NCI-H2196 treated with DMSO at 0.1 percent for 48 hours (cell line): Measurements from ENCODE around the gene WDR91.
"Not testable (repeated sequence)": the region's sequence is repeated elsewhere in the genome, so short reads cannot be mapped to it uniquely, and the experiment has no call there.

ENCODE experiments used
- DNase-seq: peaks from one replicate; lab custom pipeline; 2025; ENCODE audit not compliant: unreplicated experiment; lab: John Stamatoyannopoulos, UW

WDR91 gene

DNA sequence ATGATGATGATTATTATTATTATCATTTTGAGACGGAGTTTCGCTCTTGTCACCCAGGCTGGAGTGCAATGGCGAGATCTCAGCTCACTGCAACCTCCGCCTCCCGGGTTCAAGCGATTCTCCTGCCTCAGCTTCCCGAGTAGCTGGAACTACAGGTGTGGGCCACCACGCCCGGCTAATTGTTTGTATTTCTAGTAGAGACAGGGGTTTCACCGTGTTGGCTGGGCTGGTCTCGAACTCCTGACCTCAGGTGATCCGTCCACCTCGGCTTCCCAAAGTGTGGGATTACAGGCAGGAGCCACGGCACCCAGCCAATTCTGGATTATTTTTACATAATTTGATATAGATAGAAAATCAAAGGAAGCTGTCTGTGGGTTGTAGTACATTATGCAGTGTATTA is 22.8 kb upstream of the WDR91 start:
- not testable (repeated sequence) for DNase-seq

DNA sequence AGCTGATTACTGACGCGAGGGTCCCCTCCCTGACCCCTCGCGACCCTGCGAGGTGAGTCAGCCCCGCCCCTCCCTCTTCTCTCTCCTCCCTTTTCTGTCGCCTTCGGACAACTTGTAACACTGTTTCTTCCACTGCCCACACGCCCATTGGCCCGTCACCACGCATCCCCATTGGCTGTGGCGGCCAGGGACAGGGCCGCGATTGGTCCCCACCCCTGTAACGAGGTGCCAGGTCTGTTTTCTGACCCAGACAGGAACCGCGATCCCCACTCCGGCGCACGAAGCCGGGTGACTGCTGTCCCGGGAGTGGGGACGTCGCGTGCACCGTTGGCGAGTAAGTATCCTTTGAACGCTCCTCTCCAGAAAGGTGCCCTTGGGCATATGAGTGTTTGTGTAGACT is 22.2 kb upstream of the WDR91 start, which contains the start of gene STRA8:
Gene STRA8 (plus strand): TSS at position 269 of the 400 bp plus-strand sequence. CDS start 6,687 bp downstream, outside the sequence.
- no peak for DNase-seq

DNA sequence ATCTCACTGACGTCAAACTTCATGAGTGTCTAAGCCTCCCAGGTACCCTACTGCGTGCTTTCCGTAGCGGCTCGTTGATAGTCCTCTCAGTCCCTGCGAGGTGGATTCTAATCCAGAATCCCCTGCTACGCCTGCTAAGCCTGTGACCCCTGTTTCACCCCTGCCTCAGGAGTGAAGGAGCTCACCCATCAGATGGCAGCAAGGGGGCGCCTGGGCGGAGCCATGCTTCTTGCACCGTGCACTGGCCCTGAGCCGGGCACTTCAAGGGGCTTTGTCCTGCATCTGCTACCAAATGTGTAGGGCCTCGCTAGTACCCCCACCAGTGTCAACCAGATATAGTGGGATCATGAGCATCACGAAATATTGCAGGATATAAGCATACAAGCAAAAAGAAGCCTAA is 21.4 kb upstream of the WDR91 start:
- DNase-seq: no peak

DNA sequence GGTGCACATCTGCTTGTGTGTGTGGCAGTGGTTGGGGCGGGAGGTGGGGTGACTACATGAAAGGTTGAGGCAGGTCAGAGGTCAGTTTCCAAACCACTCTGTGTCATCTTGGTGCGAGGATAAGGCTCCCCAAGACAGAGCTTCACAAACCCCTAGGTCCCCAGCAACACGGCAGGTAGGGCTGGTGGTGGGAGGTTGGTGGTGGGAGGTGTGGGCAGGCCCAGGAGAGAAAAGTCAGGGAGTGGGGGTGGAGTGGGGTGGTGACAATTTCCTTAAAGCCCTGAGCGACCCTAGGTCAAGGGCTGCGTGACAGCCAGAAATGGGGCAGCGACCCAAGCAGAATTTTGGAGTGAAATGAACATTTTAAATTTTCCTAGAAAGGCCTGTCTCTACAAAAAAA is 20.8 kb upstream of the WDR91 start:
- DNase-seq: no peak

DNA sequence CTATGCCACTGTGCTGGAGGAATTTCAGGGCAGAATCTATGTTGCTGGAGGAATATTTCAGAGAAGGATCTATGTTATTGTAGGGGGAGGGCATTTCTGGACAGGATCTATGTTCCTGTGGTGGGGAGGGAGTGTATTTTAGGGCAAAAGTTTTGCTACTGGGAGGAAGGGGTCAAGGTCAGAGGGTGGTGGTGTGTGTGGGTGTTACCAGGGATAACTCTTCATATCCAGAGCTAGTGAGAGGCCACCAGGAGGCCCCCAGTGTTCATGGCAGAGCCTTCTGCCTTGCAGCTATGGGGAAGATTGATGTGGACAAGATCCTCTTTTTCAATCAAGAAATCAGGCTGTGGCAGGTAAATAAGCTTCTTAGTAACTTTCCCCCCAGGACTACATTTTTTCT is 20.4 kb upstream of the WDR91 start:
- no peak for DNase-seq

DNA sequence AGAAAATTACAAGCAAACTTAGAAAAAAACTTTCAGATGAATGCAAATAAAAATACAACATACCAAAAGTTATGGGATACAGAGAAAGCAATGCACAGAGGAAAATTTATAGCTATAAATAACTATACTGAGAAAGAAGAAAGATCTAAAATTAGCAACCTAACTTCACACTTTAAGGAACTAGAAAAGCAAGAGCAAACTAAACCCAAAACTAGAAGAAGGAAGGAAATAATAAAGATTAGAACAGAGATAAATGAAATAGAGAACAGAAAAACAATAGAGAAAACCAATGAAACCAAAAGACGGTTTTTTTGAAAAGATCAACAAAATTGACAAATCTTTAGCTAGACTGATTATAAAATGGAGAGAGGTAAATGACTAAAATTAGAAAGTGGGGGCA is 12.7 kb upstream of the WDR91 start:
- no peak for DNase-seq

DNA sequence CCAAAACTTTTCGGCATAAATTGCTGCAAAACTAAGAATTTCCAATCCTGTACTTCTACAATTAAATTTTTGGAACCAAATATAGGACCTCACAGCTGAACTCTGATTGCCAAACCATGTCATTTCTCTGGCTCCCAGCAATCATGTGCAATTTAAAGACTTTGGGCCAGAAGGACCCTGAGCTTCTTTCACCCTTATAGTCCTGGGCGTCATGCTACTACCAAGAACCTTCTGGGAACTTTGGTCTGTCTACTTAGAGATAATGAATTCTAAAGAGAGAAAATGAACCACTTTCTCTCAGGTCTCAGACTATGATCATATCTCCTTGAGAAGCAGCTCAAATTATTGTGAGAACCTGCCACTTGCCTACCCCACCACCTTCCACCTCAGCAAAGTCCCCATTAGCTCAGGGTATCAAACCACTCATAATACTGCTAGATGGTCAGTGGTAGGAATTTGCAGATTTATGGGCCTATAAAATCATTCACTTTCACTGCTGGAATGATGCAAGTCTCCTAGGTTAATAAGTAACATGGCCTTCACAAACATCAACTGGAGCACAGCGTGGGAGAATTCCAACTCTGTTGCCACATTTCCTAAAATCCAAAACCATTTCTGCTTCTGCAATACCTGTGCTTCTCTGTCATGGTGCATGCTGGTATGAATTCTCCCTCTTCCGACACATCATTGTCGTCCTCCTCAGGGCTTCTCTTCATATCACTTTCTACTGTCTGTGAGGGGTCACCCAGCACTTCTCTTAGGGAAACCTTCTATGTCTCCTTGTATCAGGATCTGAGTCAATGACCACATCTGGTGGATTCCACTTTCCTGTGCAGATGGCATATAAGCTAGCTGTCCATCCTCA is 6.6 kb upstream of the WDR91 start:
- DNase-seq: no peak

DNA sequence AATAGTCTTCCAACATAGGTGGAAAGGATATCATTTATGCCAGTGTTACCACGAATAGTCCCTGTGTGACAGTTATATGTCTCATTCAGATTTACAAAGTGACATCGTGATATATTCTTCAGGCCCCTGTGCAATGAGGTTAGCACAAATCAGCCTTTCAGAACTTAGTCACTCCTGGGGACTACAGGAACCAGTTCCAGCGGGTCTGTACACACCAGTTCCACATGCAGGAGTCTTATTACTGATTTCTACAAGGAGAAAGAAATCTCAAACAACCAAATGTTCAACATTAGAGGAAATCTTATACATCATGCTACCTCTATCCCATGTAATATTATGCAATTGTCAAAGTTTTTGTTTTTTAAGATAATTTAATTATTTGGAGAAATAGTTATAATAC is 4.4 kb upstream of the WDR91 start:
- DNase-seq: no peak

DNA sequence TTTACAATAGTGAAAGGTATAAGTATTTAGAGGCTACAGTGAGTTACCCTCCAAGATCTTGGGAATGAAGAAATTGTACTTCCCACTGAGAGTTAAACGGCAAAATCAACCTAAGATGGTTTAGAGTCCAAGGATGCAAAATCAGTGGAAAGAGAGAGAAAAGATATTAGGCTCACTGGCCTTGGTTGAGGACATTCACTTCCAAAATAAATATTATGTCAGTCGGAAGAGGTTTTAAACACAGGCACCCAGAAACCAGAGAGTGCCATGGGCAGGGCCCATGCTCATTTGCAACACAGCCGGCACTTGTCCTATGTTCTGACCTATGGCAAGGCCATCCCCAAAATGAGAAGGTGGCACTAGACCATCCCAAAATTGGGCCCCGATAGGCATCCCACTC is 3.9 kb upstream of the WDR91 start:
- no peak for DNase-seq

DNA sequence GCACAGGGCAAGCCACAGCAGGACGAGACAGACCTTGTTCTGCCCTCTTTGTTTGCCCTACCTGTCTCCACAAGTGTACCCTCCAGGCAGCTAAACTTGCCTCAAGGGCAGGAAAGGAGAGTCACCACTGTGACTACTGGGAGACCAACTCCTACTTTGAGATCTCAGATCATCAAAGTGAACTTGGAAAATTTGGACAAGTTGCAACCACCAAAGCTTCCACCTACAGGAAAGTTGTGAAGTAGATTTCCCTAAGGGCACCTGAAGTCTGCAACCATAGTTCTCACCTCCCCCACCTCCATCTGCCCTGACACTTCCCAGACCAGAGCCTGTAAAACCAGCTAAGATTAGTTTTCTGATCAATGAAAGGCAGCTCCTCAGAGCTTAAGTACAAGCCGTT is 2.5 kb upstream of the WDR91 start:
- DNase-seq: no peak

DNA sequence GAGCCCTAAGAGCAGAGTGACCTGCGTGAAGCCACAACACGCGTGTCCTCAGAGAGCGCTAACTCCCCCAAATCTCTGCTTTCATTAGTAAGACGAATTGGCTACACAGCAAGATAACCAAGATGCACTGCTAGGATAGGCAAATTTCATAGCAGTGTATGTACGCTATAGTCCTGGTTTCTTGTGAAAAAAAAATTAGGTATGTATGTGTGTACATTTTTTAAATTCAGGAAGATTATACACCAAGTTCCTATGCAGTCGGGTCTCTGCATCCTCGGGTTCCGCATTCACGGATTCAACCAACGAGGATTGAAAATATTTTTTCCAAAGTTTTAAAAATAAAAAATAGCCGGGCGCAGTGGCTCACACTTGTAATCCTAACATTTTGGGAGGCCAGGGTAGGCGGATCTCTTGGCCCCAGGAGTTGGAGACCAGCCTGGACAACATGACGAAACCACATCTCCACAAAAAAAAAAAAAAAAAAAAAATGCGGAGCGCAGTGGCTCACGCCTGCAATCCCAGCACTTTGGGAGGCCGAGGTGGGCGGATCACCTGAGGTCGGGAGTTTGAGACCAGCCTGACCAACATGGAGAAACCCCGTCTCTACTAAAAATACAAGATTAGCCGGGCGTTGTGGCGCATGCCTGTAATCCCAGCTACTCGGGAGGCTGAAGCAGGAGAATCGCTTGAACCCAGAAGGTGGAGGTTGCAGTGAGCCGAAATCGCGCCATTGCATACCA is 790 bp upstream of the WDR91 start:
- DNase-seq: not testable (repeated sequence)

DNA sequence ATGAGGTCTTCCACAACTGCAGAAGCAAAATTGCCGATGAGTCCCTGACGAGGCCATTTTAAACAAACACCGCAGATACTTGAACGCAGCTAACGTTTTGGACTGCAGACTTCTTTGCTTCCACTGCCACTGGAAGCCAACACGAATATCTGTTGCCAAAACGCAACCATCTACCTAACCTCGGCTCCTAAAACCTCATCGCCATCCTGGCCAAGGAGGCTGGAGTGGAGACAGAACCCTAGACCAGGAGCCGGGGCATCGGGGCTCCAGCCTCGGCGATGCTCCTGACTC is 493 bp downstream of the WDR91 start:
- DNase-seq: no peak

DNA sequence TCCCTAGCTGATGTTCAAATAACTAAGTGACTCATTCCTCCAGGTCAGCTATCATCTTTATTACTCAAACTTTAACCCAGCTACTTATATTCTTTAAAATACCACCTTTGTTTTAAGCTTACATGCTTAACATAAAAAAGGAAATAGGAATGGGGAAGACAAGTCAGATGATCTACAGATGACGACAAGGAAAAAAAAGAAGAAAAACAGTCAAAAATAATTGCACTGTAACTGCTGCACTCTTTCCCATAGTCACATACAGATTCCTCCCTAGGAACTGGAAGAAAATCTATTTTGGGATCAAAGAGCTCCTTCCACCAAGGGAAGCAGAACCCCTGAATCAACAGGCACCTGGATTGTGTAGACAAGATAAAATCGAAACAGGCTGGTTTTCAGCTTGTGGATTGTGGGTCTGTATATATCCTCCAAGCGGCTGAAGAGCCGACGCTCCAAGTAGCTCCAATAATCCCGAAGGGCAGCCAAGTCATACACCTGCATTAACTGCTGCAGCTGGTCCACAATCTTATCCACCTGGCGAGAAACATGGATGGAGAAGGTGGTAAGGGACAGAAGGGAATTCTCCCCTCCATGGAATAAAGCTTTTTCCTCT is 2.0 kb downstream of the WDR91 start:
- no peak for DNase-seq

DNA sequence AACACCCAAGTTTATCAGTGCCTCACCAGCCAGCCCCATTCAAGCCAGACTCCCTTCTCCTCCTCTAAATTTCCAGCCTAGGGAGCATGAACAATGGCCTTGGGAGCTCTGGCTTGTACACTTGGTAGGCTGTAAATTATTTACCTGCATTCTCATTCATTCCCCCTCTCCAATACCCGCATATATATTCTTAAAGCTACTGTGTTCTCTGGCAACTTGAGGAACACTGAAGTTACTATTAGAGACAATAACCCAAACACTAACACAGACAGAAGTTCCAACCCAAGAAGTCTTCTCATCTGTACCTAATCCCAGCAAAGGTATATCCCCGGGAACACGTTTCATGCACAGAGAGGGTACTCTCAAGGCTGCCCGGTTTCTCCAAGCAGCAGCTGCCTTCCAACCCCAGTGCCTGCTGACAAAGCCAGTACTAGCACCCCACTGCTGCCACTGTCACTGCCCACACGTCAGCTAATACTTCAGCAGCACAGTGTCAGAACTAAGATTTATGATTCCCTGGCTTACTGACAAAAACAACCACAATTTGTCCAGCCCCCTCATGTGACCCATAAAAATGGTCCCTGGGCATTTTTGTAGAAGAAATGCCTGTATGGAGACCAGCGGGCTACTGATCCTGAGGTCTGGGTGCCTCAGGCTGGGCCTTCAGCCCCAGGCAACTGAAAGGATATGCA is 3.1 kb downstream of the WDR91 start:
- no peak for DNase-seq

DNA sequence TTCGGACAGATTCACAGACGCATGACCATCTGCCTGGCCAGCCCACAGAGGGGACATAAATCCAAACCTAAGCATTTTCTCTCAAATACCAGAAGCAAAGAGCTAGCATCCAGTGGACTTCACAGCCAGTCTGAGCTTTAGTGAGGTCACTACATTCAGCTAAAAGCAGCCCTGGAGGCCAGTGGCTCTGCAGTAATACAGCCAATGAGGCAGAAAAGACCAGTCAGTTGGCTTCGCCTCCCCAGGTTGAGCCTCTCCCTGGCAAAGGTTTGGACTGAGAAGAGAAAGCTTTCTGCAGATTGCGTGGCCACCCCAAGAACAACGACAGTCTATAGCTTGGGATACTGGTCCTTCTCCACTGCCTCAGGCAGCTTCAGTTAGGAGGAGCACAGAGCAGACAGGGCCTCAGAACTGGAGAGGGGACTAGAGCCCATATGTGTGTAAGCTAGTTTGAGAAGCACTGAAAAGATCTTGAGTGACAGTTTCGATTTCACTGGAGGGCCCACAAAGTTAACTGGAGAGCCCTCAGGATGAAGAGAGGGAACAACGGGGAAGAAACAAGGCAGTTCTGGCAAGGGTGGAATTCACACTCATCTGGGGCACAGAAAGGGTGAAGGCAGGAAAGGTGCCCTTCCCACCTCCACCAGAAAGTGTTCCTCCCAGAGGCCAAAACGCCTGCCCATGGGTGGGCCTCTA is 3.8 kb downstream of the WDR91 start:
- DNase-seq: no peak

DNA sequence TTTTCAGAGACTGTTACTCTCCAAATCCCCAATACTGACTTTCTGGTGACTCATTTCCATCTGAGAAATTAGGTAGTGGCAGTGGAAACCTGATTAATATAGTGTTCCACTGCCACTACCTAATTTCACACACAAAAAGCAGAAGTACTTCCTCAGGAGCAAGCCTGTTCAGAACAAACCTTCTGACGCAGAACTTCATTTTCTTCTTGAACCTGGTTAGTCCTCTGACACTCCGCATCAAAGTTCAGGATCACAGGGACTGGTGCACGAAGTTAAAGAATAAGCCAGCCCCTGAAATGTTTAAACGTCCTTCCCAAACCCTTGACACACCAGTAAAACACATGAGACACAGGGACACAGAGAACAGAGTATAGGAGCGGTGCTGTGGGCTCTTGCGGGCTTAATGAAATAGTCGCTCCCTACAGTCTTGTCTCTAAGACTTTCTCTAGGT is 4.4 kb downstream of the WDR91 start:
- no peak for DNase-seq

DNA sequence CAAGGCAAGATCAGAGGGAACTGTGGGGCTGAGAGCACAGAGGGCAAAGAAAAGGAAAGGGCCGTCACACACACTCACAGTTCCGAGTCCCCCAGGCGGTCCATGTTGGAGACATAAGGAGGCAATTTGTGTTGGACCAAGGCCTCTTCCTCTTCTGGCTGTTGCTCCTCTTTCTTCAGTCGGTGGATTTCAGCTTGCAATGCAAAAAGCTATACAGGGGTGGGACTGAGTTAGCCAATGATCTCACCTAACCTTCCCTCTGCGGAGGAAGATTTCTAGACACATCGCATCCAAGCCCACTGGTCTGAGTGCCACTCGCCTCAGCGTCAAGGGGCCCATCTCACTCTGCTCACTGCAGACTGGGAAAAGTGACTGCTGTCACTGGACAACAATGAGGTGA is 5.5 kb downstream of the WDR91 start:
- DNase-seq: no peak

DNA sequence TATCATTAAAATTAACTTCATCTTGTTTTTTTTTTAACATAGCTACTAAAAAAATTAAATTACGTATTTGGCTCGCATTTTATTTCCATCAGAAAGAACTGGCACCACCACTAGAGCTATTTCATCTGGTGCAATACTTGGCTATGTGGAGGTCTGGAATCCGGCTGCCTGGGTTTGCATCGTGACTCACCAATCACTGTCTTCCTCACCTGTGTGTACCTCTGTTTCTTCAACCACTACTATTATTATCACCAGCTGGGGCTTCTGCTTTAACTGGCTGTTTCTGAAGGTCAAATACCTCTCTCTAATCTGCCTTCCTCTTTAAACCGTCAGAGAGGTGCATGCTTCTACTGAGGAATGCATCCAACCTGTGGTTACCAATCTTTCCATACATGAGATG is 6.5 kb downstream of the WDR91 start:
- DNase-seq: no peak

DNA sequence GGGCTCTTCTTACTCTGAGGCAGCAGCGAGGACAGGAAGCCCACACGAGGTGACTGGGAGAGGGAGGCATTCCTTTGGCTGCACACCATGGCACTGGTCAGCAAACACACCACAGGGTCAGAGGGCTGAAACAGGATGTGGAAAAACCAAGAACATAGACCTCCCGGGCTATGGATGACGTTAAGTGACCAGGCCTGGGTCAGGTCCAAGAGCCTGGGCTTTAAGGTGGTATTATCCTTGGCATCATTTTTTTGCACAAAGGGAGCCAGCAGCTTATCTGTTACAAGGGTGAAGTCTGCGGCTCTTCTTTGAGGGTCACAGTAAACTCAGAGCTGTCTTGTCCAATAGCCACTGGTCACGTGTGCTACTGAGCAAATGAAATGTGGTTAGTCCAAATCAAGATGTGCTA is 7.0 kb downstream of the WDR91 start:
- DNase-seq: no peak

DNA sequence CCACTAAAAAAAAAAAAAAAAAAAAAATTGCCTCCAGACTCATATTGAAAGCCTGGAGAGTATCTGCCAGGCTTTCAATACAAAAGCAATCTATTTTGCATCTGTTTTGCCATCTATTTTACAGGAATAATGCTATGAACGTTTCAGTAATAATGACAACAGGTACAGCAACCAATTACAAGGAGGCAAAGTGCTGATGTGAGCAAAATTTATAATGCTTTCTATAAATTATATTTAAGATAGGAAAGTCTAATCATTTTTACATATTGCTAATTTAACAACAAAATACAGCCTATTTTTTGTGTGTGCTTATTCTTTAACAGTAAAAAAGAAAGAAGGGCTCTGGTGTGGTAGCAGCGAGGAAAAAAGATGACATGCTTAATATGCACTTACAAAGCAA is 10.0 kb downstream of the WDR91 start:
- DNase-seq: no peak

DNA sequence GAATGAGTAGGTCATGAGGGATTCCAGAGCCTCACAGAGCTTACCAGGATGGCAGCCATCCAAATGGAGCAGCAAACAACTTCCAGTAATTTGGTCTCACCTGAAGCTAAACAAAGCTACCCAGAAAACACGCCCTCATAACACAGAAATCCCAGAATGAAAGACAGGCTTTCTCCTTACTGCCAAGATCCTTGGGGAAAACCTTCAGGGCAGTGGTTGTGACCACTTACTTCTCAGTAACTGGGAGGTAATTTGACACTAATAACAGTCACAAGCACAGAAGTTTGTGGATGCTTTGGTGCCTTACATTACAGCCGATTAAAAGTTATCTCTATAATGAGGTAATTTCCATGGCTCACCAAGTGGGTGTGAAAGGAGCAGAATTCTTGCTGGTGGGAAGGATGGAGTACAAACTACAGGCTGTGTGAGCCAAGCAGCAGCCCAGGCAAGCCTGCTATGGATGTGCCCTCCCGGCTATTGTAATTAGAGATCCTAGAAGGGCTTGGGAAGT is 10.4 kb downstream of the WDR91 start:
- DNase-seq: no peak
